HG03571 (cell line): ENCODE measurements around the gene ACD.

Experiments used
- ATAC-seq: cut with Tn5 transposase; IDR thresholded peaks from one replicate; pipeline ENCODE4 v1.9.1; 2021; ENCODE audit not compliant: unreplicated experiment

The ACD gene

DNA sequence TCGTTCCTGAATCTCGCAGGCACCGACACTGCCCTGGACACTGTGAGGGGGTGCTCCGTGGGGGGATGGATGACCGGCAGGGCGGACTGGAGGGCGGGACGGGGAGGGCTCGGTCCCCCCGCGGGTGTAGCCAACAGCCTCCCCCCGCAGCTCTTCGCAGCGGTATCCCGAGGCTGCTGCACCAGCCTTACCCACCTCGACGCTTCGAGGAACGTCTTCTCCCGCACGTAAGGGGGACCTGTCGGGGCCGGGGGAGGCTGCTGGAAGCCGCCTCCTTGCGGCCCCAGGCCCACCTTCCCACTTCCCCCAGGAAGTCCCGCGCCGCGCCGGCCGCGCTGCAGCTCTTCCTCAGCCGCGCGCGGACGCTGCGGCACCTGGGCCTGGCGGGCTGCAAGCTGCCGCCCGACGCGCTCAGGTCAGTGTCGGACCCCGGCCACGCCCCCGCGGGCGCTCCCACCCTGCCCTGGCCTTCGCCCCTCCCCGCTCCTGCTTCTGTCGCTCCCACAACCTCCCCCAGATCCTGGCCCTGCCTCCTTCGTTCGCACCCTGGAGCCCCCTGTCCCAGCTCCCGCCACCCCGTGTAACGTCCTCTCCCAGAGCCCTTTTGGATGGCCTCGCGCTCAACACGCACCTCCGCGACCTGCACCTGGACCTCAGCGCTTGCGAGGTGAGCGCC, 11.8 kb downstream of the ACD start:
- no peak for ATAC-seq

DNA sequence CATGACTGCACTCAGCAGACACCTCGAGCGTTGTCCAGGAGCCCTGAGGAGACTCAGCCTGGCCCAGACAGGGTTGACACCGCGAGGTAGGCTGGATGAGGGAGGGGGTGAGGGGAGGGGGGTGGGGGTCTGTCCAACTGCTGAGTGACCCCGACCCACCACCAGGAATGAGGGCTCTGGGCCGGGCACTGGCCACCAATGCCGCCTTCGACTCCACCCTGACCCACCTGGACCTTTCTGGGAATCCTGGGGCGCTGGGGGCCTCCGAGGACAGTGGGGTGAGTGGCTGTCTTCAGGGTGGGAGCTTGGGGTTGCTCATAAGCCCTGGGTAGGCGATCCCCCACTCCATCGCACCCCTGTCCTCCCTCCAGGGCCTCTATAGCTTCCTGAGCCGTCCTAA, 12.4 kb downstream of the ACD start:
- ATAC-seq = no peak

DNA sequence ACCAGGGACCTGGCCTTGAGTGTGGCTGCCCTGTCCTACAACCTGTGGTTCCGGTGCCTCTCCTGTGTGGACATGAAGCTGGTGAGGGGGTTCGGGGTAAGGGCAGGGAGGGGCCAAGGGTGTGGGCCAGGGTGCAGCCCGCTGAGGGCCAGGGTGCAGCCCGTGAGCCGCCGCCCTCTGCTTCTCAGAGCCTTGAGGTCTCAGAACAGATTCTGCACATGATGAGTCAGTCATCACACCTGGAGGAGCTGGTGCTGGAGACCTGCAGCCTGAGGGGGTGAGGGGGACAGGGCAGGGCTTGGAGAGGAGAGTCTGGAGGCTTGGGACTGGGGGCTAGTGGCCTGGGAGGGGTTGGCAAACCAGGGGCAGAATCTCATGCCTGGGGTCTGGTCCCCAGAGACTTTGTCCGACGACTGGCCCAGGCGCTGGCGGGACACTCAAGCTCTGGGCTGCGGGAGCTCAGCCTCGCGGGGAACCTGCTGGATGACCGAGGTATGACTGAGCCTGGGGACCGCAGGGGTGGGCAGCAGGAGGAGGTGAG, 12.9 kb downstream of the ACD start:
- ATAC-seq = no peak

DNA sequence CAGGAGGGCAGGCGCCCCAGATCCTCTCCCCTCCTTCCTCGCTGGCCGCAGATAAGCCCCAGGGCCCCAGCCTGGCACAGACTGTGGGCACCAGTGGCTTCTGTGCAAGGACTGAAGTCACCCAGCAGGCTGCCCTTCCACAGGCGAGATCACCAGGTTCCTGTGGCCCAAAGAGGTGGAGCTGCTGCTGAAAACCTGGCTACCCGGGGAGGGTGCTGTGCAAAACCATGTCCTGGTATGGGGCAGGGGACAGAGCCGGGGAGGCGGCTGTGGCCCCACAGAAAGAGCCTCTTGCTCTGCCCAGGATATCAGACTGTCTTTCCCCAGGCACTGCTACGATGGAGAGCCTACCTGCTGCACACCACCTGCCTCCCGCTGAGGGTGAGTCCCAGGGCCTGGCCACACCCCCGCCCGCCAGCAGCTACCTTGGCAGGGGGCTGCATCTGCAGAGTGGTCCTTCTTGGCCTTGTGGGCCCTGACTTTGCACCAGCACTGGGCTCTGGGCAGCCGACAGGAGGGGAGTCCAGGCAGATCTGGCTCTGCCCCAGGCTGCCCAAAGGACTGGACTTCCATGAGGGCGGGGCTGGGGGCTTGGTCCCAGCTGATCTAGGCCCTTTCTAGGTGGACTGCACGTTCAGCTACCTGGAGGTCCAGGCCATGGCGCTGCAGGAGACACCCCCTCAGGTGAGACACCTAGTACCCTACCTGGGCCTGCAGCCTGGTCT, 14.5 kb downstream of the ACD start:
- no peak for ATAC-seq

DNA sequence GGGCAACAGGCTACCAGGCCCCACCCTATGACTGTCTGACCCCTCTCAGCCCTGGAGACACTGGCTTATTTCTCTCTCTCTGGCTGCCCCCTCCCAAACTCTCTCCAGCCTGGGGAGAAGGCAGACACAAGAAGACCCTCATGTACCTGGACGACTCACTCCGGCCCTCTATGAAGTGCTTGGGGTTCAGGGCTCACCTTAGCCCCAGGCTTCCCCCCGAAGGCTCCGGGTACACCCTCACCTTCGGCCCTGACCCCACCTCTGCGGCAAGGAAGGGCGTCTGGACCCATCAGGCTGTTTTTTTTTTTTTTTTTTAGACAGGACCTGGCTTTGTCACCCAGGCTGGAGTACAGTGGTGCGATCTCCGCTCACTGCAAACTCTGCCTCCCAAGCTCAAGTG, 16.0 kb downstream of the ACD start:
- ATAC-seq = no peak

DNA sequence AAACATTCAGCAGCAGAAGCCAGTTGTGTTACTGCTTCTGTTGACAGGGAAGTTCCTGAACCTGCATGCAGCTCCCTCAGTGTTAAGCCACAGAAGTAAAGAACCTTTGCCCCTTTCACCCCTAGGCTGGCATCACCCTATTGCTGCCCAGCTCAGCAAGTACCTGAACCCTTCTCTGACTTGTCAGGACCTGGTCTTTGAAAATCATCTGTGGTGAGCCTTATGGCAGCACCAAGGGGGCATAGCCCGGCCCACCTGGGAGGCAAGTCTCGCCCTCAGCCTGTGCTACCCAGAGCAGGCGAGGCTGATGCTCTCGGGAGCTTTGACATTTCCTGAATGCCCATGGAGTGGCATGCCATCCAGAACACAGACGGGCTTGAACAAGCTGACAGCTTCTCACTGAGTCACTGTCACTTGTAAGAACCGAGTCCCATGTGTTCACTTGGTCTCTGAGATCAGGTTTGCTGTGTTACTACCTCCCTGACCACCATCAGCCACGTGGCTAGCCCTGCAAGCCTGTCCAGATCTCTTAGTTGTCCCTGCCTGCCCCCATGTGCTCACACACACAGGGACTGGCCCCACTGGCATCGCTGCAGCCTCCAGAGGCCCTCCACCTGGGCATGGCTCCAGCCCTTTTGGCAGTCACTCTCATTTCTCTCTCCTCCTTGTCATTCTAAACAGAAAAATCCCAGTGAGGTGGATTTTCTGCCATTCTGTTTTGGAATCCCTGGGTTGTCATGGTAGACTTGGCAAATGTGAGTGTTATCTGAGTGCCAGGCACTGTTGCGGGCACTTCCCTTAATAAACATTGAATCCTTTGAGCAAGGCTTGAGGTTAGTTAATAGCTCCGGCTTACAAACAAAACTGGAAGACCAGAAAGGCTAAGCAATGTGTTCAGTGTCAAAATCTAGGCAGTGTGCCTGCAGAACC, 18.0 kb downstream of the ACD start:
- no peak for ATAC-seq

DNA sequence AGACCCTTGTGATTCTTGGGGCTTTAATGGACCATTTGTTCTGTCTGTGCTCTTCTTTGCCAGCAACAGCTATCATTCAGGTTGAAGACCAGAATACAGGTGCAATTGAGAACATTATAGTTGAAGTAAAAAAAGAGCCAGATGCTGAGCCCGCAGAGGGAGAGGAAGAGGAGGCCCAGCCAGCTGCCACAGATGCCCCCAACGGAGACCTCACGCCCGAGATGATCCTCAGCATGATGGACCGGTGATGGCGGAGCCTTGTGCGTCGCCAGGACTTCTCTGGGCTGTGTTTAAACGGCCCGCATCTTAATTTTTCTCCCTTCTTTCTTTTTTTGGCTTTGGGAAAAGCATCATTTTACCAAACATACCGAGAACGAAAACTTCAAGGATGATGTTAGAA, 22.4 kb downstream of the ACD start:
- no peak for ATAC-seq

DNA sequence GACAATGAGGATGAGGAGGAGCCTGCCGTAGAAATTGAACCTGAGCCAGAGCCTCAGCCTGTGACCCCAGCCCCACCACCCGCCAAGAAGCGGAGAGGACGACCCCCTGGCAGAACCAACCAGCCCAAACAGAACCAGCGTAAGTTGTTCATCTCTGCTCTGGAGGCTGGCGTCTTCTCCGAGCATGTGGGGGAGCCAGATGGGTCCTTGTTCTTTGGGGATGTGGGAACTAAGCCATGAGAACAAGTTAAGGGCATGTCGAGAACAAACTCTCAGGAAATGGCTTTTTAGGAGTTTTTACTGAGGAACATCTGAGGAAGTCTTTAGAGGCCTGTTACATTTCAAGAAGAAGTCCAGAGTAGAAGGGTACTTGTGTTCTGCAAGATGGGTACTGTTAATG, 23.3 kb downstream of the ACD start:
- ATAC-seq = no peak

DNA sequence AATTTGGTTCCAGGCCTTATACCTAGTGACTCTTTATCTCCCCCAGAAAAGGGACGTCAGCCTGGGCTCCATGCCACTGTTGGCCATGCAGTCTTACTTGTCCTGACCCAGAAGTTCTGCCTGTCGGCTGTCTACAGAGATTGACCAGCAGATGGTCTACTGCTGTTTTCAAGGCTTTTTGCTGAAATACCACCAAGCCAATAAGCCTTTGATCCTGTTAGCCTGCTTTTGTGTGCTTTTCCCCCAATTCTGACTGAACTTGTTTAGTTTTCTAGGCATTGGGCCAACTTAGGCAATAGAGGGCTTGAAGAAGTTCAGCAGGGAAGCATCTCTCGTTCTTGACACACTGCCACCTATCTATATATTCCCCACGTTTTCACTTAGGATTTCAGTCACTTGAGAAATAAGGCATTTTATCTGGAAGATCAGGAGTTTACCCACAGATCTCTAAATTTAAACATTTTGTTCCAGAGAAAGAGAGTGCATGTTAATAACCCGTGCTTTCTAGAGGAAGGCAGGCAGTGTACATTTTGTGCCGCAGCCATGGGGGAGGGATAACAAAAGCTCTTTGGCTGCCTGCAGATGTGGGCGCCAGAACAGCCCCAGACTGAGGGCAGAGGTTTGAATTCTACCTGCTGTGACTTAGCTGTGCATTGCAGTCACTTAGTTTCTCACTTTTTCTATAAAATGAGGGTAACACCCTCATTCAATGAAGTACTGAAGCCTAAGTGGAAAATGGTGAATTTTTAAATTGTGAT, 27.5 kb downstream of the ACD start:
- ATAC-seq = no peak

DNA sequence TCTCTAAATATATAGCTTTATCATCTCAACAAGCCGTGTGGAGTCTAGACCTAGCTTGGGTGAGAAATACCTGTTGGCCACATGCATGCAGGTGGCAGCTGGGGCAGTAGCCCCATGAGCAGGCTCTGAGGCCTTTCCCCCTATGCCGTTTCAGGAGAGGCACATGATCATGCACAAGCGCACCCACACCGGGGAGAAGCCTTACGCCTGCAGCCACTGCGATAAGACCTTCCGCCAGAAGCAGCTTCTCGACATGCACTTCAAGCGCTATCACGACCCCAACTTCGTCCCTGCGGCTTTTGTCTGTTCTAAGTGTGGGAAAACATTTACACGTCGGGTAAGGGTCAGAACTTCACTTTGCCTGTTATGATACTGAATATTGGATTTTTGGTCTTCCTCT, 31.8 kb downstream of the ACD start:
- no peak for ATAC-seq

DNA sequence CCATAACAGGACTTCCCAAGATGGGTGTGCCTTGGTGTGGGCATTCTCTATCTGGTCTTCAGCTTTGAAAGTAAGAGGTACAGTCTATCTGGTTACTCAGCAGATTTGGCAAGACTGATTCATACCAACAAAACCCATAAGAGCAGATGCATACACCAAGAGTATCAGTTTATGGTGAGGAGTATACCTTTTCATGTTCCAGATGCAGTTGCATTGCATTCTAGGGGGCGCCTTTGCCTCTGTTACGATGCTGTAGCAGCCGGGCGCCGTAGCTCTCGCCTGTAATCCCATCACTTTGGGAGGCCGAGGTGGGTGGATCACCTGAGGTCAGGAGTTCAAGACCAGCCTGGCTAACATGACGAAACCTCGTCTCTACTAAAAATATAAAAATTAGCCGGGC, 46.3 kb downstream of the ACD start:
- ATAC-seq = no peak

DNA sequence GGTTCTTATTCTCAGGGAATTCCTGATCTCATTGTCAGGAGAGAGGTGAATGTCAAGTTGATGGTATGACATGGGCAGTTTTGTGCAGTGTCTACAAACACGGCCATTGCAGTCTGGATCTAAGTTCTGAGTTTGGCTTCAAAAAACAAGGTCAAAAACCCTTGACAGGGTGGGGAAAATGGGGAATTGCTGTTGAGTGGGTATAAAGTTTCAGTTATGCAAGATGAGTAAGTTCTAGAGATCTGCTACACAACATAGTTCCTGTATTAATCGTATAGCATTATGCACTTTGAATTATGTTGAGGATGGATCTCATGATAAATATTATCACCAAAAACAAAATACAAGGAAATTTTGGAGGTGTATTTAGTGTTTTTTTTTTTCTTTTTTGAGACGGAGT, 51.7 kb downstream of the ACD start:
- ATAC-seq = no peak
